NCI-H146 (cell line): Measurements from ENCODE around the gene CNTN6.
"Not testable (repeated sequence)": the region's sequence is repeated elsewhere in the genome, so short reads cannot be mapped to it uniquely, and the experiment has no call there.

Experiments
- DNase-seq: peaks from one replicate; lab custom pipeline; 2025; lab: John Stamatoyannopoulos, UW

The CNTN6 gene

GRCh38 chr3:1287815-1288214, 195.0 kb downstream of the CNTN6 start:
- DNase-seq, result no peak

GRCh38 chr3:1288805-1289494, 196.1 kb downstream of the CNTN6 start:
- no peak for DNase-seq

- no peak for DNase-seq
Observed at GRCh38 chr3:1292571-1293071, 199.8 kb downstream of the CNTN6 start.

- no peak for DNase-seq
Observed at GRCh38 chr3:1294586-1294985, 201.8 kb downstream of the CNTN6 start.

GRCh38 chr3:1318296-1319005, 225.6 kb downstream of the CNTN6 start:
- DNase-seq, result no peak

- no peak for DNase-seq
Observed at GRCh38 chr3:1326546-1326945, 233.7 kb downstream of the CNTN6 start.

GRCh38 chr3:1330107-1330506, 237.3 kb downstream of the CNTN6 start:
- no peak for DNase-seq

GRCh38 chr3:1346386-1346785, 253.6 kb downstream of the CNTN6 start:
- DNase-seq, result no peak

GRCh38 chr3:1348547-1348946, 255.7 kb downstream of the CNTN6 start:
- DNase-seq, result no peak

GRCh38 chr3:1350885-1351284, 258.1 kb downstream of the CNTN6 start:
- no peak for DNase-seq

- no peak for DNase-seq
Observed at GRCh38 chr3:1355691-1356090, 262.9 kb downstream of the CNTN6 start.

- DNase-seq, result no peak
Observed at GRCh38 chr3:1356101-1356500, 263.3 kb downstream of the CNTN6 start.

- no peak for DNase-seq
Observed at GRCh38 chr3:1365528-1365927, 272.7 kb downstream of the CNTN6 start.

GRCh38 chr3:1374471-1374870, 281.6 kb downstream of the CNTN6 start:
- no peak for DNase-seq

- DNase-seq, result no peak
Observed at GRCh38 chr3:1375145-1375544, 282.3 kb downstream of the CNTN6 start.

GRCh38 chr3:1380926-1381646, 288.3 kb downstream of the CNTN6 start:
- no peak for DNase-seq

- DNase-seq, result no peak
Observed at GRCh38 chr3:1381647-1382036, 288.8 kb downstream of the CNTN6 start.

- DNase-seq, result not testable (repeated sequence)
Observed at GRCh38 chr3:1387396-1387905, 294.6 kb downstream of the CNTN6 start.

- no peak for DNase-seq
Observed at GRCh38 chr3:1394188-1394587, 301.4 kb downstream of the CNTN6 start.

- DNase-seq, result no peak
Observed at GRCh38 chr3:1400571-1400970, 307.7 kb downstream of the CNTN6 start.

GRCh38 chr3:1404270-1404962, 311.6 kb downstream of the CNTN6 start:
- DNase-seq, result no peak

- no peak for DNase-seq
Observed at GRCh38 chr3:1406250-1406649, 313.4 kb downstream of the CNTN6 start.
